SK-N-SH (cell line): ENCODE measurements around the gene CEBPB. TPM values are rescaled to one million over a fixed set of nuclear protein-coding genes. Genes with fewer than 3 reads are reported as not detected.

Experiments used
- CTCF ChIA-PET: fragments of 300-600, 350-600 bp; formaldehyde crosslinking; extraction: SDS; loops from one replicate; lab custom pipeline; 2021; lab: Yijun Ruan, JAX
- POLR2A ChIA-PET: fragments of 350-600 bp; sonication (Branson Sonifier 250); formaldehyde crosslinking; extraction: SDS; loops from one replicate; lab custom pipeline; 2020; ENCODE audit warnings: antibody characterized with exemption, inconsistent platforms; lab: Yijun Ruan, JAX
- DNase-seq: peaks from one replicate; pipeline ENCODE4 v3.0.0; 2012
- H2AFZ ChIP-seq: fragments of 200-600 bp; sonication (generic); 2 replicates; pipeline ENCODE4 v1.8.1; 2016; ENCODE audit warnings: antibody characterized with exemption, mild to moderate bottlenecking, low read depth
- H3F3A ChIP-seq: fragments of 200-600 bp; sonication (generic); replicated peaks from 2 replicates; pipeline ENCODE3; 2016; ENCODE audit warnings: antibody characterized with exemption, mild to moderate bottlenecking; ENCODE audit not compliant: insufficient read depth
- H3K27ac ChIP-seq, 2 experiments: fragments of 200-500 bp in 1 of 2; fragments of 200-600 bp in 1 of 2; sonication (Bioruptor generic) in 1 of 2; sonication (generic), shearing (Covaris generic) in 1 of 2; 2 replicates each; pipeline versions ENCODE4 v1.5.1 to v1.6.1; 2014 to 2016; ENCODE audit warnings: low read depth in 2 of 2, inconsistent platforms in 1 of 2, low read length in 1 of 2, mild to moderate bottlenecking in 1 of 2, mixed read lengths in 1 of 2
- H3K27me3 ChIP-seq: fragments of 200-600 bp; sonication (generic), shearing (Covaris generic); 2 replicates; pipeline ENCODE4 v1.6.1; 2016; ENCODE audit warnings: mixed run types; ENCODE audit not compliant: insufficient read depth
- H3K36me3 ChIP-seq, 2 experiments: fragments of 200-500 bp in 1 of 2; fragments of 200-600 bp in 1 of 2; sonication (Bioruptor generic) in 1 of 2; sonication (generic) in 1 of 2; replicated peaks in 1 of 2; 2 replicates each; pipeline versions ENCODE3 to v1.5.1; 2014 to 2016; ENCODE audit warnings: low read length in 1 of 2, mild to moderate bottlenecking in 1 of 2; ENCODE audit not compliant: insufficient read depth in 2 of 2, control insufficient read depth in 1 of 2
- H3K4me1 ChIP-seq, 2 experiments: fragments of 200-500 bp in 1 of 2; fragments of 200-600 bp in 1 of 2; sonication (Bioruptor generic) in 1 of 2; sonication (generic), shearing (Covaris generic) in 1 of 2; 2 replicates each; pipeline versions ENCODE4 v1.5.1 to v1.6.1; 2014 to 2016; ENCODE audit warnings: low read depth in 1 of 2, low read length in 1 of 2, mixed run types in 1 of 2; ENCODE audit not compliant: insufficient read depth in 2 of 2, control insufficient read depth in 1 of 2
- H3K4me2 ChIP-seq: fragments of 200-600 bp; sonication (generic), shearing (Covaris generic); 2 replicates; pipeline ENCODE4 v1.6.1; 2017; ENCODE audit warnings: mixed run types
- H3K4me3 ChIP-seq, 2 experiments: fragments of 200-500 bp in 1 of 2; fragments of 200-600 bp in 1 of 2; sonication (Bioruptor generic) in 1 of 2; sonication (generic), shearing (Covaris generic) in 1 of 2; 2 replicates each; pipeline versions ENCODE4 v1.5.1 to v1.8.1; 2014 to 2016; ENCODE audit warnings: low read depth in 2 of 2, inconsistent platforms in 1 of 2, low read length in 1 of 2, mild to moderate bottlenecking in 1 of 2, mixed read lengths in 1 of 2, moderate library complexity in 1 of 2
- H3K79me2 ChIP-seq: fragments of 200-600 bp; sonication (generic); 2 replicates; pipeline ENCODE4 v1.8.1; 2017; ENCODE audit warnings: mild to moderate bottlenecking; ENCODE audit not compliant: insufficient read depth
- H3K9ac ChIP-seq: fragments of 200-600 bp; sonication (generic); 2 replicates; pipeline ENCODE4 v1.6.1; 2017; ENCODE audit warnings: mixed run types
- H3K9me2 ChIP-seq: fragments of 200-600 bp; sonication (generic); 2 replicates; pipeline ENCODE4 v1.6.1; 2017; ENCODE audit warnings: mixed run types
- H3K9me3 ChIP-seq: fragments of 200-600 bp; sonication (generic); 2 replicates; pipeline ENCODE4 v1.6.1; 2017; ENCODE audit warnings: mixed run types, mild to moderate bottlenecking, moderate library complexity
- H4K20me1 ChIP-seq: fragments of 200-600 bp; sonication (generic); 2 replicates; pipeline ENCODE4 v1.6.1; 2017; ENCODE audit warnings: mild to moderate bottlenecking, mixed run types; ENCODE audit not compliant: insufficient read depth
- CHD2 ChIP-seq: fragments of 150-350 bp; IDR thresholded peaks from 2 replicates; pipeline ENCODE4 v1.6.1; 2018; ENCODE audit warnings: low read length; ENCODE audit not compliant: partially characterized antibody
- CTCF ChIP-seq: fragments of 200-600 bp; sonication (generic); IDR thresholded peaks from 2 replicates; pipeline ENCODE4 v1.6.1; 2017; ENCODE audit warnings: antibody characterized with exemption, mild to moderate bottlenecking, moderate library complexity
- ELF1 ChIP-seq: IDR thresholded peaks from 2 replicates; pipeline ENCODE4 v1.4.0; 2012
- EP300 ChIP-seq, 2 experiments: IDR thresholded peaks; 2 replicates each; pipeline versions ENCODE4 v1.4.0 to v1.6.1; 2012; ENCODE audit warnings: borderline replicate concordance in 1 of 2, low read depth in 1 of 2, low read length in 1 of 2
- FOXJ3 ChIP-seq: sonication (generic); formaldehyde crosslinking; IDR thresholded peaks from 2 replicates; pipeline ENCODE4 v1.5.1; 2020; ENCODE audit warnings: mild to moderate bottlenecking, missing genetic modification reagents
- FOXM1 ChIP-seq: IDR thresholded peaks from 2 replicates; pipeline ENCODE4 v1.4.0; 2012; ENCODE audit warnings: low read depth, mild to moderate bottlenecking
- NFIC ChIP-seq: IDR thresholded peaks from 2 replicates; pipeline ENCODE4 v1.4.0; 2012; ENCODE audit warnings: borderline replicate concordance
- PBX3 ChIP-seq: IDR thresholded peaks from 2 replicates; pipeline ENCODE4; 2012
- SIN3A ChIP-seq: IDR thresholded peaks from 2 replicates; pipeline ENCODE4 v1.6.1; 2012; ENCODE audit warnings: low read depth, mild to moderate bottlenecking, low read length, moderate library complexity, borderline replicate concordance
- SMC3 ChIP-seq: IDR thresholded peaks from 2 replicates; pipeline ENCODE4 v1.6.1; 2012; ENCODE audit warnings: low read depth, low read length, improper control_type of control experiment
- TAF1 ChIP-seq: IDR thresholded peaks from 2 replicates; pipeline ENCODE4 v1.6.1; 2012; ENCODE audit warnings: low read depth, mild to moderate bottlenecking, low read length, moderate library complexity, borderline replicate concordance
- TEAD4 ChIP-seq: IDR thresholded peaks from 2 replicates; pipeline ENCODE4 v1.4.0; 2012; ENCODE audit warnings: mild to moderate bottlenecking, borderline replicate concordance; ENCODE audit not compliant: insufficient read depth
- WGBS: methylation state at CpG from one replicate; pipeline ENCODE4 v1.1.6; 2017; ENCODE audit warnings: low lambda C conversion rate; 5-methylcytosine and 5-hydroxymethylcytosine counted together
- polyA plus RNA-seq, 3 experiments: library from polyadenylated mRNA; depleted of rRNA; stranded (reverse); fragments of >200 nt; gene quantifications; 2 replicates each; pipeline ENCODE4 v1.2.3, GENCODE V29; 2012
- TF ChIP-seq, protein P1 (sequence below): IDR thresholded peaks from 2 replicates; pipeline ENCODE4 v1.4.0; 2012; ENCODE audit warnings: low read depth, borderline replicate concordance

Gene CEBPB
- polyA plus RNA-seq, 1 of the 3 experiments (the other 2 are of a cell fraction): 14.7 TPM

GRCh38 chr20:50198716-50199115 is 8.1 kb downstream of the CEBPB start (continued):
- TF ChIP-seq TAF1: no peak
- TF ChIP-seq FOXJ3 (CRISPR knock-in tag): no peak
- TF ChIP-seq PBX3: no peak
- no peak for TF ChIP-seq CHD2
- TF ChIP-seq TEAD4: no peak

GRCh38 chr20:50199703-50200102 is 9.1 kb downstream of the CEBPB start:
- H3K27me3 ChIP-seq: no peaks in the 10 kb centered on the region
- no peak overlapping the region for H3K4me3 ChIP-seq
- H3K9me2 ChIP-seq: no peaks in the 10 kb centered on the region
- 85% methylated on average over 4 of the region's 4 CpGs for WGBS
- ChIA-PET CTCF (interaction anchor here (1.2 to 2.1 kb wide), 4 partner anchors 8 to 180 kb away, joined by 3 to 10 read pairs (median 4); partner anchors contain the start of gene CEBPB), POLR2A (no interaction called here)
- no peak overlapping the region for H3K27ac ChIP-seq
- peaks cover 0 to 3% of the 10 kb centered on the region in 2 experiments for H3K36me3 ChIP-seq
- peaks cover 10% of the 10 kb centered on the region; the same call in 1 of the 2 replicates for H4K20me1 ChIP-seq
- H3K4me2 ChIP-seq: no peak overlapping the region
- H3K9ac ChIP-seq: no peak overlapping the region
- TF ChIP-seq TEAD4 (no peak), NFIC (no peak), EP300 (IDR thresholded peaks at IDR 0.05; ENCODE audit: borderline replicate concordance in 1 of 2, low read depth in 1 of 2, low read length in 1 of 2) (no peak), SIN3A (no peak), SMC3 (no peak), ELF1 (no peak), CTCF (no peak), TAF1 (no peak), FOXM1 (no peak)
- TF ChIP-seq, protein P1, sequence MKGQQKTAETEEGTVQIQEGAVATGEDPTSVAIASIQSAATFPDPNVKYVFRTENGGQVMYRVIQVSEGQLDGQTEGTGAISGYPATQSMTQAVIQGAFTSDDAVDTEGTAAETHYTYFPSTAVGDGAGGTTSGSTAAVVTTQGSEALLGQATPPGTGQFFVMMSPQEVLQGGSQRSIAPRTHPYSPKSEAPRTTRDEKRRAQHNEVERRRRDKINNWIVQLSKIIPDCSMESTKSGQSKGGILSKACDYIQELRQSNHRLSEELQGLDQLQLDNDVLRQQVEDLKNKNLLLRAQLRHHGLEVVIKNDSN: no peak
- no peak overlapping the region for H2AFZ ChIP-seq
- no peaks in the 10 kb centered on the region for H3F3A ChIP-seq
- no peak for DNase-seq
- no peaks in the 10 kb centered on the region for H3K4me1 ChIP-seq
- H3K9me3 ChIP-seq: no peaks in the 10 kb centered on the region
- peaks cover 3% of the 10 kb centered on the region; the same call in 1 of the 2 replicates for H3K79me2 ChIP-seq
